Fibroblast of lung (primary cell): ENCODE measurements around the gene NCOA5. TPM values are rescaled to one million over a fixed set of nuclear protein-coding genes. Genes with fewer than 3 reads are reported as not detected.

ENCODE experiments used
- DNase-seq, 2 donors: peaks; one replicate each; pipeline versions ENCODE4 v3.0.0 to v3.0.0-alpha.2; 2010; ENCODE audit warnings: low read depth in 2 of 2
- H2AFZ ChIP-seq: 2 replicates; pipeline ENCODE4 v1.5.1; 2012; ENCODE audit warnings: low read length, control low read depth, inconsistent platforms
- H3K27ac ChIP-seq: 2 replicates; pipeline ENCODE4 v1.5.1; 2011; ENCODE audit warnings: low read length, control low read depth; ENCODE audit not compliant: insufficient read depth
- H3K27me3 ChIP-seq: 2 replicates; pipeline ENCODE4 v1.5.1; 2011; ENCODE audit warnings: mild to moderate bottlenecking, low read length; ENCODE audit not compliant: control insufficient read depth, insufficient read depth
- H3K36me3 ChIP-seq: 2 replicates; pipeline ENCODE4 v1.5.1; 2011; ENCODE audit warnings: low read length; ENCODE audit not compliant: control insufficient read depth, insufficient read depth
- H3K4me1 ChIP-seq: 2 replicates; pipeline ENCODE4 v1.5.1; 2011; ENCODE audit warnings: low read length; ENCODE audit not compliant: control insufficient read depth, insufficient read depth; ENCODE audit errors: extremely low read depth
- H3K4me2 ChIP-seq: 2 replicates; pipeline ENCODE4 v1.5.1; 2011; ENCODE audit warnings: low read length, control low read depth; ENCODE audit not compliant: insufficient read depth; ENCODE audit errors: extremely low read depth
- H3K4me3 ChIP-seq, 4 experiments: fragments of 200-600 bp in 1 of 4; sonication (generic) in 1 of 4; replicated peaks in 1 of 4; 2 replicates each; pipeline ENCODE4 v1.5.1; 2011 to 2016; ENCODE audit warnings: low read length in 4 of 4, low read depth in 3 of 4, mild to moderate bottlenecking in 3 of 4, control low read depth in 2 of 4, inconsistent platforms in 1 of 4, mixed read lengths in 1 of 4; ENCODE audit not compliant: insufficient read depth in 1 of 4; ENCODE audit errors: control extremely low read depth in 1 of 4
- H3K79me2 ChIP-seq: 2 replicates; pipeline ENCODE4 v1.5.1; 2012; ENCODE audit warnings: mild to moderate bottlenecking, low read length, inconsistent platforms; ENCODE audit not compliant: control insufficient read depth, insufficient read depth
- H3K9ac ChIP-seq: 2 replicates; pipeline ENCODE4 v1.5.1; 2011; ENCODE audit warnings: mild to moderate bottlenecking, low read length, control low read depth; ENCODE audit not compliant: insufficient read depth
- H3K9me3 ChIP-seq: 2 replicates; pipeline ENCODE4 v1.5.1; 2012; ENCODE audit warnings: low read depth, low read length; ENCODE audit not compliant: control insufficient read depth, insufficient read depth
- H4K20me1 ChIP-seq: 2 replicates; pipeline ENCODE4 v1.5.1; 2011; ENCODE audit warnings: low read length; ENCODE audit not compliant: control insufficient read depth, insufficient read depth; ENCODE audit errors: extremely low read depth
- EZH2 ChIP-seq: IDR thresholded peaks from 2 replicates; pipeline ENCODE4 v1.5.1; 2012; ENCODE audit warnings: low read length, control low read depth, mild to moderate bottlenecking; ENCODE audit errors: missing control alignments
- polyA plus RNA-seq, 2 donors: library from polyadenylated mRNA; depleted of rRNA in 1 of 2; stranded (reverse) in 1 of 2; unstranded in 1 of 2; fragments of >200 nt; gene quantifications; 2 replicates each; pipeline ENCODE4 v1.2.1, GENCODE V29; 2011 to 2012; ENCODE audit warnings: missing spikeins in 1 of 2
- total RNA-seq: library from RNA; depleted of rRNA; stranded (reverse); fragments of >200 nt; gene quantifications from 2 replicates; pipeline ENCODE4 v1.2.1, GENCODE V29; 2014
- TF ChIP-seq, protein P1 (sequence below), 2 donors: IDR thresholded peaks in 1 of 2; conservative IDR thresholded peaks in 1 of 2; 1 replicate in 1 of 2; 2 replicates in 1 of 2; pipeline ENCODE4 v1.5.1; 2011 to 2012; ENCODE audit warnings: low read length in 2 of 2, control low read depth in 1 of 2, inconsistent platforms in 1 of 2, low read depth in 1 of 2, mild to moderate bottlenecking in 1 of 2

NCOA5 gene
- total and polyA plus RNA-seq, 2 donors (not counting 1 experiment from before 2014, with no cell fraction given), result 8.1 to 18.0 TPM

DNA sequence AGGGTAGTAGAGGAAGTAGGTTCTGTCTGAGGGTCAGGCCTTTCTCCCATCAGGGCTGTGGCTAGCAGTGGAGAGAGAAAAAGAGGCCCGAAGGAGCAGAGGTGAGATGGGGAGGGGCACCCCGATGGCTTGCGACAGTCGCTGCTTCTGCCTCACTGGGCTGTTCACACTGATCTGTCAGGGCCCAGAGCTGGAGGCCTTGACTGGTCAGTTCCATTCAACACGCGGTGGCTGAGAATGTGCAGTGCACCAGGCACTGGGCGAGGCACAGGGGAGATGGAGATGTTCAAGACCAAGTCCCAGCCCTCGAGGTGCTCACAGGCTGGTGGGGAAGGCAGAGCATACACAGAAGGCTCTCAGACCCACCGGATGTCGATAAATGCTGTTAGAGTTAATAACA, 39.3 kb downstream of the NCOA5 start:
- Histone ChIP-seq H2AFZ (no peak overlapping the region), H3K4me2 (no peak overlapping the region)

DNA sequence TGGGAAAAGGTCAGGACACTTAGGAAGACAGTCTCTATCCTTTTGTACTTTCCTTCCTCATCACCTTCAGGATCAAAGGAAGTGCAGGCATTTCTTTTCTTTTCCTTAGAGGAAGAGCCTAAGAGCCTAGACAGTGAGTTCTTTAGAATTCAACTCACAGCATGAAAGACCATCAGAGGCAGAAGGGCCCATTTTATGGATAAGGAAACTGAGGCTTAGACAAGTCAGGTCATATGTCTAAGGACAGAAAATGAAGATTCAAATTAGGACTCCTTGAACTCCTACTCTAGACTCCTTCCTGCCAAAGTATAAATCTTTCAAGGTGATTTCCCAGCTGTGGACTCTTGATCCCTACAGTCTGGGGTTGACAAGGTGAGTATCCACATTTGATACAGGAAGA, 39.9 kb downstream of the NCOA5 start:
- Histone ChIP-seq H3K4me3 (no peak overlapping the region), H3K4me1 (no peaks in the 10 kb centered on the region), H3K27ac (no peak overlapping the region), H4K20me1 (no peaks in the 10 kb centered on the region), H3K79me2 (no peaks in the 10 kb centered on the region), H3K9me3 (no peaks in the 10 kb centered on the region), H2AFZ (no peak overlapping the region), H3K9ac (no peak overlapping the region), H3K4me2 (no peak overlapping the region), H3K27me3 (no peaks in the 10 kb centered on the region), H3K36me3 (no peaks in the 10 kb centered on the region)
- DNase-seq, result no peak
- no peak for TF ChIP-seq EZH2
- TF ChIP-seq, protein P1, sequence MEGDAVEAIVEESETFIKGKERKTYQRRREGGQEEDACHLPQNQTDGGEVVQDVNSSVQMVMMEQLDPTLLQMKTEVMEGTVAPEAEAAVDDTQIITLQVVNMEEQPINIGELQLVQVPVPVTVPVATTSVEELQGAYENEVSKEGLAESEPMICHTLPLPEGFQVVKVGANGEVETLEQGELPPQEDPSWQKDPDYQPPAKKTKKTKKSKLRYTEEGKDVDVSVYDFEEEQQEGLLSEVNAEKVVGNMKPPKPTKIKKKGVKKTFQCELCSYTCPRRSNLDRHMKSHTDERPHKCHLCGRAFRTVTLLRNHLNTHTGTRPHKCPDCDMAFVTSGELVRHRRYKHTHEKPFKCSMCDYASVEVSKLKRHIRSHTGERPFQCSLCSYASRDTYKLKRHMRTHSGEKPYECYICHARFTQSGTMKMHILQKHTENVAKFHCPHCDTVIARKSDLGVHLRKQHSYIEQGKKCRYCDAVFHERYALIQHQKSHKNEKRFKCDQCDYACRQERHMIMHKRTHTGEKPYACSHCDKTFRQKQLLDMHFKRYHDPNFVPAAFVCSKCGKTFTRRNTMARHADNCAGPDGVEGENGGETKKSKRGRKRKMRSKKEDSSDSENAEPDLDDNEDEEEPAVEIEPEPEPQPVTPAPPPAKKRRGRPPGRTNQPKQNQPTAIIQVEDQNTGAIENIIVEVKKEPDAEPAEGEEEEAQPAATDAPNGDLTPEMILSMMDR (conservative IDR thresholded peaks at IDR 0.05 in 1 of 2, IDR thresholded peaks at IDR 0.05 in 1 of 2; ENCODE audit: low read depth in 1 of 2, low read length in 2 of 2), result no peak

More for the DNA sequence above, 39.3 kb downstream of the NCOA5 start:
- H3K36me3 ChIP-seq, result no peaks in the 10 kb centered on the region
- H3K27ac ChIP-seq, result no peak overlapping the region
- no peak overlapping the region for H3K4me3 ChIP-seq
- no peaks in the 10 kb centered on the region for H3K79me2 ChIP-seq
- no peaks in the 10 kb centered on the region for H4K20me1 ChIP-seq
- H3K9ac ChIP-seq, result no peak overlapping the region
- no peaks in the 10 kb centered on the region for H3K9me3 ChIP-seq
- no peak for TF ChIP-seq EZH2
- TF ChIP-seq, protein P1 (conservative IDR thresholded peaks at IDR 0.05 in 1 of 2, IDR thresholded peaks at IDR 0.05 in 1 of 2; ENCODE audit: low read depth in 1 of 2, low read length in 2 of 2), result no peak
- H3K27me3 ChIP-seq, result no peaks in the 10 kb centered on the region
- H3K4me1 ChIP-seq, result no peaks in the 10 kb centered on the region
- no peak for DNase-seq

DNA sequence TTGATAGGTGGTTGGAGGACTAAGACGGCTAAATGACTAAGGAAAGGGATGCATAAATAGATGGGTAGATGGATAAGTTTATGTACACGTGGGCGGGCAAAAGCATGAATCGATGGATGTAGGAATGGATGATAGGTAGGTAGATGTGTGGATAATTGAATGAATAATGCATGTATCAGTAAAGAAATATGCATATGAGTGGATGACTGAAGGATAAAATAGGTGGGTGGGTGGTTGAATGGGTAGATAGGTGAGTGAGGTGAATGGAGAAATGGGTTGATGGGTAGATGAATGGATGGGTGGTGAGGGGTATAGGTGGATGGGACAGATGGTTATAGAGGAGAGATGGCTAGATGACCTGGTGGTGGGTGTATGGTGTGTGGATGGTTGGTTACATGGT, 40.6 kb downstream of the NCOA5 start:
- Histone ChIP-seq H3K27me3 (no peaks in the 10 kb centered on the region), H3K9me3 (no peaks in the 10 kb centered on the region), H3K4me1 (no peaks in the 10 kb centered on the region), H3K9ac (no peak overlapping the region), H3K36me3 (no peaks in the 10 kb centered on the region), H4K20me1 (no peaks in the 10 kb centered on the region), H3K4me2 (no peak overlapping the region), H3K79me2 (no peaks in the 10 kb centered on the region), H3K4me3 (no peak overlapping the region), H3K27ac (no peak overlapping the region), H2AFZ (no peak overlapping the region)
- TF ChIP-seq, protein P1 (conservative IDR thresholded peaks at IDR 0.05 in 1 of 2, IDR thresholded peaks at IDR 0.05 in 1 of 2; ENCODE audit: low read depth in 1 of 2, low read length in 2 of 2), result no peak
- TF ChIP-seq EZH2, result no peak
- DNase-seq, result no peak
